K562 (cell line): ENCODE data around the gene FBXW12. TPM values are rescaled to one million over a fixed set of nuclear protein-coding genes. Genes with fewer than 3 reads are reported as not detected.

Experiments used
- ATAC-seq: fragments of 200-7000 bp; cut with Tn5 transposase; 3 replicates; pipeline ENCODE4 v1.9.1; 2020; ENCODE audit warnings: moderate library complexity
- BruUV-seq: library from RNA; stranded (reverse); fragments of 400-500 nt; replicated peaks from 2 replicates; lab custom pipeline; 2021; lab: Mats Ljungman, UMichigan
- CTCF ChIA-PET: fragments of 300-600 bp; formaldehyde crosslinking; extraction: SDS; loops from one replicate; lab custom pipeline; 2021; ENCODE audit warnings: low intra/inter-chr PET ratio; lab: Yijun Ruan, JAX
- POLR2A ChIA-PET: fragments of 300-600, 350-650 bp; sonication (Branson Sonifier 250); formaldehyde crosslinking; extraction: SDS; loops from one replicate; lab custom pipeline; 2021; ENCODE audit warnings: antibody characterized with exemption, inconsistent platforms; lab: Yijun Ruan, JAX
- DNase-seq, 4 experiments: peaks; one replicate each; pipeline versions ENCODE4 v3.0.0 to v3.0.0-alpha.2; 2011 to 2018; ENCODE audit warnings: low spot score in 3 of 4, mixed read lengths in 3 of 4; ENCODE audit errors: extremely low read depth in 1 of 4
- FAIRE-seq: peaks from 2 replicates; lab custom pipeline; 2011; peaks lifted over from hg19 to GRCh38; lab: Jason Lieb, UNC
- H2AFZ ChIP-seq: 2 replicates; pipeline ENCODE4 v1.6.0; 2011; ENCODE audit warnings: low read depth, low read length, control low read depth, inconsistent platforms
- H3K27ac ChIP-seq: fragments of 200-600 bp; 3 replicates; pipeline ENCODE4 v1.8.0; 2011; ENCODE audit warnings: low read depth, mild to moderate bottlenecking, control low read depth, inconsistent platforms, low read length, moderate library complexity, mixed read lengths; ENCODE audit errors: extremely low read depth
- H3K27me3 ChIP-seq, 2 experiments: fragments of 300-600 bp in 1 of 2; 2 replicates in 1 of 2; 3 replicates in 1 of 2; pipeline versions ENCODE4 v1.6.0 to v1.8.0; 2011; ENCODE audit warnings: inconsistent platforms in 2 of 2, low read length in 2 of 2, mild to moderate bottlenecking in 1 of 2, mixed read lengths in 1 of 2, moderate library complexity in 1 of 2; ENCODE audit not compliant: control insufficient read depth in 2 of 2, insufficient read depth in 2 of 2
- H3K36me3 ChIP-seq: fragments of 300-600 bp; 3 replicates; pipeline ENCODE4 v1.8.0; 2011; ENCODE audit warnings: mild to moderate bottlenecking, low read length, inconsistent platforms; ENCODE audit not compliant: control insufficient read depth, insufficient read depth
- H3K4me1 ChIP-seq, 2 experiments: fragments of 200-600 bp in 1 of 2; replicated peaks in 1 of 2; 2 replicates in 1 of 2; 3 replicates in 1 of 2; pipeline versions ENCODE4 v1.5.1 to v1.8.0; 2011; ENCODE audit warnings: inconsistent platforms in 2 of 2, low read length in 2 of 2, mild to moderate bottlenecking in 1 of 2, mixed read lengths in 1 of 2, moderate library complexity in 1 of 2; ENCODE audit not compliant: control insufficient read depth in 2 of 2, insufficient read depth in 2 of 2
- H3K4me2 ChIP-seq: 2 replicates; pipeline ENCODE4 v1.6.1; 2011; ENCODE audit warnings: low read length, control low read depth, inconsistent platforms, mixed read lengths; ENCODE audit not compliant: insufficient read depth
- H3K4me3 ChIP-seq: fragments of 200-600 bp; sonication (generic), shearing (Covaris generic); 2 replicates; pipeline ENCODE4 v1.5.1; 2016; ENCODE audit warnings: control low read depth, inconsistent platforms
- H3K79me2 ChIP-seq: fragments of 200-600 bp; 3 replicates; pipeline ENCODE4 v1.8.0; 2011; ENCODE audit warnings: low read length, inconsistent platforms; ENCODE audit not compliant: control insufficient read depth, insufficient read depth
- H3K9ac ChIP-seq, 2 experiments: 2 replicates each; pipeline versions ENCODE4 v1.6.0 to v1.6.1; 2011; ENCODE audit warnings: low read depth in 2 of 2, low read length in 2 of 2, control low read depth in 1 of 2, inconsistent platforms in 1 of 2, mild to moderate bottlenecking in 1 of 2, mixed read lengths in 1 of 2; ENCODE audit not compliant: insufficient read depth in 1 of 2
- H3K9me1 ChIP-seq: one replicate; pipeline ENCODE4 v1.6.0; 2011; ENCODE audit warnings: inconsistent platforms, mild to moderate bottlenecking, low read length, moderate library complexity; ENCODE audit not compliant: control insufficient read depth, insufficient read depth
- H3K9me3 ChIP-seq: replicated peaks from 2 replicates; pipeline ENCODE4 v1.5.1; 2011; ENCODE audit warnings: low read depth, low read length, inconsistent platforms; ENCODE audit not compliant: control insufficient read depth, insufficient read depth
- H4K20me1 ChIP-seq: replicated peaks from 2 replicates; pipeline ENCODE4 v1.6.1; 2011; ENCODE audit warnings: low read length, inconsistent platforms, mixed read lengths; ENCODE audit not compliant: control insufficient read depth, insufficient read depth
- FOSL1 ChIP-seq: fragments of 200-800 bp; sonication (Bioruptor generic); conservative IDR thresholded peaks from 2 replicates; pipeline ENCODE4 v1.6.1; 2016; ENCODE audit warnings: missing genetic modification characterization, missing compliant biosample characterization
- HNRNPL ChIP-seq: fragments of 200-400 bp; formaldehyde crosslinking; IDR thresholded peaks from 2 replicates; pipeline ENCODE4 v1.6.1; 2017; ENCODE audit warnings: low read depth, mild to moderate bottlenecking, low read length
- NONO ChIP-seq, 2 experiments: fragments of 200-400 bp in 1 of 2; fragments of 450-650 bp in 1 of 2; formaldehyde crosslinking in 1 of 2; IDR thresholded peaks; 2 replicates each; pipeline ENCODE4 v1.6.1; 2017; ENCODE audit warnings: low read depth in 2 of 2, mild to moderate bottlenecking in 2 of 2, moderate library complexity in 2 of 2, low read length in 1 of 2
- SETDB1 ChIP-seq: IDR thresholded peaks from one replicate; pipeline ENCODE4 v1.6.1; 2012; ENCODE audit warnings: low read length, control low read depth, inconsistent platforms
- STAT5A ChIP-seq: IDR thresholded peaks from 2 replicates; pipeline ENCODE4 v1.6.1; 2012; ENCODE audit warnings: low read length, inconsistent platforms, borderline replicate concordance
- ZBED1 ChIP-seq: IDR thresholded peaks from 2 replicates; pipeline ENCODE4 v1.6.1; 2014
- ZBTB49 ChIP-seq: sonication (generic); formaldehyde crosslinking; IDR thresholded peaks from 2 replicates; pipeline ENCODE4 v1.8.0; 2022; ENCODE audit warnings: missing genetic modification reagents, mild to moderate bottlenecking, borderline replicate concordance
- ZFPM2 ChIP-seq: fragments of 250-450 bp; sonication (Bioruptor Pico); IDR thresholded peaks from 2 replicates; pipeline ENCODE4 v1.5.1; 2022; ENCODE audit warnings: mild to moderate bottlenecking
- ZNF121 ChIP-seq: sonication (generic); formaldehyde crosslinking; conservative IDR thresholded peaks from 2 replicates; pipeline ENCODE4 v1.8.0; 2022; ENCODE audit warnings: missing genetic modification reagents
- ZNF354B ChIP-seq: fragments of 250-450 bp; sonication (Bioruptor Pico); IDR thresholded peaks from 2 replicates; pipeline ENCODE4 v1.4.0; 2020
- ZNF764 ChIP-seq: fragments of 250-450 bp; sonication (Bioruptor Pico); IDR thresholded peaks from 2 replicates; pipeline ENCODE4 v1.4.0; 2020; ENCODE audit warnings: low read depth, mild to moderate bottlenecking, moderate library complexity
- ZNF79 ChIP-seq: fragments of 250-450 bp; sonication (Bioruptor Pico); IDR thresholded peaks from 2 replicates; pipeline ENCODE4 v1.4.0; 2020; ENCODE audit warnings: low read depth, mild to moderate bottlenecking, moderate library complexity
- WGBS: fragments of 100-300 bp; shearing (Covaris generic); methylation state at CpG from one replicate; pipeline ENCODE4 v1.1.6; 2016; ENCODE audit warnings: low coverage, mixed read lengths; ENCODE audit not compliant: insufficient coverage; ENCODE audit errors: missing lambda C conversion rate; 5-methylcytosine and 5-hydroxymethylcytosine counted together
- in situ Hi-C: fragments of 300-500 bp; cut with MboI; formaldehyde crosslinking; loops from 4 replicates; pipeline ENCODE4 v1.15.0; 2018; ENCODE audit warnings: inconsistent platforms, mixed read lengths
- intact Hi-C: fragments of 100-400 bp; cut with micrococcal nuclease; formaldehyde crosslinking; loops from 2 replicates; pipeline ENCODE4 v1.14.2; 2022
- polyA plus RNA-seq, 8 experiments: library from polyadenylated mRNA; depleted of rRNA in 4 of 8; stranded (reverse) in 5 of 8; unstranded in 3 of 8; fragments of >200 nt; fragmentation: Nextera tagmentation in 2 of 8; fragmentation: Illumina TruSeq in 1 of 8; extraction: Ambion mirVana in 2 of 8; extraction: Trizol in 1 of 8; gene quantifications; 2 replicates each; pipeline versions ENCODE4 v1.2.1 to v1.2.3, GENCODE V29; 2011 to 2014; ENCODE audit warnings: inconsistent platforms in 1 of 8, missing spikeins in 1 of 8
- total RNA-seq, 7 experiments: library from RNA; depleted of rRNA in 6 of 7; stranded (reverse); fragments of >200 nt in 6 of 7; fragmentation: Illumina TruSeq in 2 of 7; extraction: Trizol in 2 of 7; gene quantifications; 2 replicates each; pipeline versions ENCODE4 v1.2.1 to v1.2.3, GENCODE V29; 2011 to 2021; ENCODE audit warnings: low replicate concordance in 1 of 7
- TF ChIP-seq, protein P1 (sequence below): IDR thresholded peaks from 2 replicates; pipeline ENCODE4 v1.6.1; 2016; ENCODE audit warnings: missing genetic modification characterization, missing compliant biosample characterization

FBXW12 gene
- total and polyA plus RNA-seq, 9 of the 15 experiments (the other 6 are each of a cell fraction or from before 2014, with no cell fraction given), result 0.04 to 0.07 (median 0.06) TPM; not detected in 6

DNA sequence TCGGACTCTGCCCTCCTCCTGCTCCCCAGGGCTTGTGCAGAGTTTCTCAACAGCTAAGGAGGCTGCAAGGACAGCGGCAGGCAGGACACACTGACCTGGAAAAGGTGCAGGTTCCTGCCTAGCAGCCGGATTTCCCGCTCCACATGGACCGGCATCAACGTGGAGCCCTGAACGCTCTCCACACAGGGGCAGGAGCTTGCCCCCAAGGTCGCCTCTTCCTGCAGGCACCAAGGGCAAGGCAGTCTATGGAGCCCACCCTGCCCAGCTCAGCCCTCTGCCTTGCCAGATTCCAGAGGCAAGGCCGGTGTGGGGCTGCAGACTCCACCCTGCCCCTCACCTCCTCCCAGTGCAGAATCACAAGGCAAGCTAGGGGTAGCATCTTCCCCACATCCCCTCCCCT, 47.1 kb downstream of the FBXW12 start (continued):
- no peak for TF ChIP-seq ZBTB49 (CRISPR knock-in tag)
- TF ChIP-seq, all 486 proteins: peak for 0

GRCh38 chr3:48419597-48419996, 47.6 kb downstream of the FBXW12 start:
- no peak overlapping the region for H3K4me2 ChIP-seq
- intact Hi-C loops, result no loop called here

More at GRCh38 chr3:48419597-48419996, 47.6 kb downstream of the FBXW12 start:
- Histone ChIP-seq H4K20me1 (no peaks in the 10 kb centered on the region), H2AFZ (no peak overlapping the region), H3K9me3 (no peaks in the 10 kb centered on the region), H3K9ac (no peak overlapping the region), H3K27ac (no peak overlapping the region), H3K4me3 (no peak overlapping the region), H3K9me1 (no peaks in the 10 kb centered on the region), H3K36me3 (no peaks in the 10 kb centered on the region), H3K79me2 (no peaks in the 10 kb centered on the region), H3K4me1 (peaks cover 0 to 16% of the 10 kb centered on the region in 2 experiments; a peak in 2 of 5 replicates), H3K27me3 (no peaks in the 10 kb centered on the region)
- ChIA-PET POLR2A (interaction anchor here (0.9 to 1.2 kb wide), 2 partner anchors 12 to 14 kb away, joined by 3 to 4 read pairs; no protein-coding TSS in a partner anchor), CTCF (no interaction called here)
- TF ChIP-seq ZNF121 (CRISPR knock-in tag), result no peak
- no peak for TF ChIP-seq ZNF354B (CRISPR knock-in tag)
- TF ChIP-seq NONO (IDR thresholded peaks at IDR 0.05; ENCODE audit: low read depth in 2 of 2, low read length in 1 of 2), result no peak
- no peak for TF ChIP-seq HNRNPL
- TF ChIP-seq ZBED1, result no peak
- TF ChIP-seq, protein P1, sequence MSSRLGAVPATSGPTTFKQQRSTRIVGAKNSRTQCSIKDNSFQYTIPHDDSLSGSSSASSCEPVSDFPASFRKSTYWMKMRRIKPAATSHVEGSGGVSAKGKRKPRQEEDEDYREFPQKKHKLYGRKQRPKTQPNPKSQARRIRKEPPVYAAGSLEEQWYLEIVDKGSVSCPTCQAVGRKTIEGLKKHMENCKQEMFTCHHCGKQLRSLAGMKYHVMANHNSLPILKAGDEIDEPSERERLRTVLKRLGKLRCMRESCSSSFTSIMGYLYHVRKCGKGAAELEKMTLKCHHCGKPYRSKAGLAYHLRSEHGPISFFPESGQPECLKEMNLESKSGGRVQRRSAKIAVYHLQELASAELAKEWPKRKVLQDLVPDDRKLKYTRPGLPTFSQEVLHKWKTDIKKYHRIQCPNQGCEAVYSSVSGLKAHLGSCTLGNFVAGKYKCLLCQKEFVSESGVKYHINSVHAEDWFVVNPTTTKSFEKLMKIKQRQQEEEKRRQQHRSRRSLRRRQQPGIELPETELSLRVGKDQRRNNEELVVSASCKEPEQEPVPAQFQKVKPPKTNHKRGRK (tag), result no peak
- no peak for TF ChIP-seq ZFPM2 (CRISPR knock-in tag)
- TF ChIP-seq ZNF79 (CRISPR knock-in tag), result no peak
- TF ChIP-seq STAT5A, result no peak
- no peak for TF ChIP-seq FOSL1 (tag)
- TF ChIP-seq SETDB1, result no peak
- no peak for TF ChIP-seq ZNF764 (CRISPR knock-in tag)
- FAIRE-seq (no peak), DNase-seq (no peak), ATAC-seq (no peak)
- in situ Hi-C loops, result no loop called here
- 33% methylated on average over 1 of the region's 17 CpGs for WGBS
- no TSS peak for BruUV-seq
